Esophagus muscularis mucosa (tissue), 4 donors: ENCODE data around the gene LCN6.

Experiments used
- CTCF ChIP-seq, 3 experiments: fragments of 200-600 bp in 2 of 3; fragments of 450-650 bp in 1 of 3; sonication (generic) in 2 of 3; IDR thresholded peaks; one replicate each; pipeline ENCODE4 v1.5.1; 2017 to 2019; ENCODE audit warnings: antibody characterized with exemption in 3 of 3, mild to moderate bottlenecking in 2 of 3, moderate library complexity in 1 of 3
- EP300 ChIP-seq: sonication (generic); formaldehyde crosslinking; IDR thresholded peaks from one replicate; pipeline ENCODE4 v1.6.1; 2017; ENCODE audit warnings: antibody characterized with exemption
- POLR2A ChIP-seq: fragments of 450-650 bp; IDR thresholded peaks from one replicate; pipeline ENCODE4 v1.6.1; 2017; ENCODE audit warnings: antibody characterized with exemption, moderate library complexity, mild to moderate bottlenecking, low read depth

- TF ChIP-seq CTCF (IDR thresholded peaks at IDR 0.05), result no peak
- TF ChIP-seq POLR2A, result no peak
- no peak for TF ChIP-seq EP300
Observed at GRCh38 chr9:136761545-136761981, 13.2 kb upstream of the LCN6 start.
